SU-DHL-6 (cell line): ENCODE measurements around the gene XRCC4.

ENCODE experiments used
- H2AFZ ChIP-seq: fragments of 200-600 bp; sonication (generic); 2 replicates; pipeline ENCODE4 v1.6.1; 2014; ENCODE audit warnings: low read depth, mild to moderate bottlenecking, moderate library complexity, mixed read lengths, antibody characterized with exemption, low read length; ENCODE audit not compliant: severe bottlenecking
- H3F3A ChIP-seq: fragments of 200-600 bp; shearing (Covaris generic); 2 replicates; pipeline ENCODE4 v1.6.0; 2016; ENCODE audit warnings: antibody characterized with exemption, mild to moderate bottlenecking; ENCODE audit not compliant: insufficient read depth
- H3K27ac ChIP-seq: fragments of 200-600 bp; sonication (generic); 2 replicates; pipeline ENCODE4 v1.5.1; 2016; ENCODE audit warnings: low read depth, mild to moderate bottlenecking, low read length, moderate library complexity, mixed read lengths
- H3K27me3 ChIP-seq: fragments of 200-600 bp; sonication (generic), shearing (Covaris generic); 2 replicates; pipeline ENCODE4 v1.6.0; 2014; ENCODE audit warnings: mild to moderate bottlenecking, low read length
- H3K36me3 ChIP-seq: fragments of 200-600 bp; sonication (generic); 2 replicates; pipeline ENCODE4 v1.6.1; 2014; ENCODE audit warnings: mild to moderate bottlenecking, low read length, mixed read lengths
- H3K4me2 ChIP-seq: fragments of 300-600, 200-600 bp; shearing (Covaris generic), sonication (generic); 2 replicates; pipeline ENCODE4 v1.6.0; 2014; ENCODE audit warnings: low read length, low read depth, mild to moderate bottlenecking; ENCODE audit not compliant: poor library complexity, severe bottlenecking
- H3K4me3 ChIP-seq: fragments of 200-600 bp; sonication (generic); 2 replicates; pipeline ENCODE4 v1.5.1; 2014; ENCODE audit warnings: antibody characterized with exemption, low read length, mild to moderate bottlenecking, mixed read lengths; ENCODE audit not compliant: insufficient read depth, poor library complexity, severe bottlenecking
- H3K79me2 ChIP-seq: fragments of 200-600 bp; sonication (generic); 2 replicates; pipeline ENCODE4 v1.6.1; 2014; ENCODE audit warnings: mild to moderate bottlenecking, low read length, moderate library complexity; ENCODE audit not compliant: insufficient read depth
- H3K9ac ChIP-seq: fragments of 200-600 bp; sonication (generic); 2 replicates; pipeline ENCODE4 v1.7.0; 2014; ENCODE audit warnings: mild to moderate bottlenecking, low read length
- H3K9me2 ChIP-seq: fragments of 200-600 bp; sonication (generic); replicated peaks from 2 replicates; pipeline ENCODE4 v1.6.1; 2014; ENCODE audit warnings: low read length; ENCODE audit not compliant: insufficient read depth
- H3K9me3 ChIP-seq: fragments of 200-600 bp; sonication (generic); 2 replicates; pipeline ENCODE4 v1.6.1; 2014; ENCODE audit warnings: low read length, mixed read lengths; ENCODE audit not compliant: insufficient read depth
- H4K20me1 ChIP-seq: fragments of 200-600 bp; sonication (generic); 2 replicates; pipeline ENCODE4 v1.6.1; 2014; ENCODE audit warnings: low read depth, mild to moderate bottlenecking, antibody characterized with exemption, low read length, moderate library complexity, mixed read lengths
- EZH2phosphoT487 ChIP-seq: fragments of 200-600 bp; sonication (generic), shearing (Covaris generic); conservative IDR thresholded peaks from 2 replicates; pipeline ENCODE4 v1.6.1; 2018; ENCODE audit warnings: mild to moderate bottlenecking, antibody characterized with exemption, low read length, moderate library complexity, mixed read lengths
- TF ChIP-seq, protein P1 (sequence below): fragments of 200-600 bp; sonication (generic); IDR thresholded peaks from one replicate; pipeline ENCODE4 v1.5.1; 2017; ENCODE audit warnings: antibody characterized with exemption, mild to moderate bottlenecking, low read length, moderate library complexity; ENCODE audit not compliant: insufficient read depth, poor library complexity, severe bottlenecking

The XRCC4 gene

GRCh38 chr5:83076742-83077661 lies at the start of gene XRCC4, which contains the start of gene TMEM167A:
XRCC4 (plus strand) TSS chr5:83077547; CDS start chr5:83104920, 27,373 bp downstream.
TMEM167A (minus strand) TSS chr5:83077394; CDS start chr5:83077323, 71 bp downstream.
- H3K4me2 ChIP-seq = peak within 1 kb of the TSS; percentile 91
- H3K4me3 ChIP-seq = peak within 1 kb of the TSS; percentile 97
- peak within 1 kb of the TSS; percentile 85 for H2AFZ ChIP-seq
- peak within 1 kb of the TSS; percentile 75 for H3K27ac ChIP-seq
- H3F3A ChIP-seq = no peaks in the 10 kb centered on the region
- no peaks in the 10 kb centered on the region for H3K9me3 ChIP-seq
- no peaks in the 10 kb centered on the region for H3K9me2 ChIP-seq
- H3K9ac ChIP-seq = peak within 1 kb of the TSS; percentile 88
- no peaks in the 10 kb centered on the region; the same call in 1 of the 2 replicates for H3K36me3 ChIP-seq
- peaks cover 5% of the 10 kb centered on the region; the same call in 1 of the 2 replicates for H4K20me1 ChIP-seq
- H3K27me3 ChIP-seq = no peaks in the 10 kb centered on the region
- TF ChIP-seq, protein P1, sequence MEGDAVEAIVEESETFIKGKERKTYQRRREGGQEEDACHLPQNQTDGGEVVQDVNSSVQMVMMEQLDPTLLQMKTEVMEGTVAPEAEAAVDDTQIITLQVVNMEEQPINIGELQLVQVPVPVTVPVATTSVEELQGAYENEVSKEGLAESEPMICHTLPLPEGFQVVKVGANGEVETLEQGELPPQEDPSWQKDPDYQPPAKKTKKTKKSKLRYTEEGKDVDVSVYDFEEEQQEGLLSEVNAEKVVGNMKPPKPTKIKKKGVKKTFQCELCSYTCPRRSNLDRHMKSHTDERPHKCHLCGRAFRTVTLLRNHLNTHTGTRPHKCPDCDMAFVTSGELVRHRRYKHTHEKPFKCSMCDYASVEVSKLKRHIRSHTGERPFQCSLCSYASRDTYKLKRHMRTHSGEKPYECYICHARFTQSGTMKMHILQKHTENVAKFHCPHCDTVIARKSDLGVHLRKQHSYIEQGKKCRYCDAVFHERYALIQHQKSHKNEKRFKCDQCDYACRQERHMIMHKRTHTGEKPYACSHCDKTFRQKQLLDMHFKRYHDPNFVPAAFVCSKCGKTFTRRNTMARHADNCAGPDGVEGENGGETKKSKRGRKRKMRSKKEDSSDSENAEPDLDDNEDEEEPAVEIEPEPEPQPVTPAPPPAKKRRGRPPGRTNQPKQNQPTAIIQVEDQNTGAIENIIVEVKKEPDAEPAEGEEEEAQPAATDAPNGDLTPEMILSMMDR = no peak
- no peak for TF ChIP-seq EZH2phosphoT487
- peaks cover 76% of the 10 kb centered on the region for H3K79me2 ChIP-seq

DNA sequence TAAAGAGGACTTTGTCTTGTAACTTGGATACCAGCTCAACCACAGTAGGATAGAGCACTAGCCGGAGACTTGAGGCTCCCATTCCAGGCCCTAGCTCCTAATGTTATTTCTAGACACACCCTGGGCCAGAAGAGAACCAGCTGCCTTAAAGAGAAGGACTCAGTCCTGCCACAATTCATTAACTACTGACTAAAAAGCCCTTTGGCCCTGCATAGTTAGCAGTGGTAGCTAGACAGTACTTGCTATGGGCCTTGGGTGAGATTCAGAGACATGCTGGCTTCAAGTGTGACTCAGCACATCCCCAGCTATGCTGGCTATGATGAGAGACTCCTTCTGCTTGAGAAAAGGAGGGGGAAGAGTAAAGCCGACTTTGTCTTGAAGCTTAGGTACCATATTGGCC lies 47.4 kb upstream of the XRCC4 start:
- no peaks in the 10 kb centered on the region for H4K20me1 ChIP-seq
- no peak overlapping the region for H3K4me2 ChIP-seq
- no peaks in the 10 kb centered on the region for H3K79me2 ChIP-seq
- H2AFZ ChIP-seq = no peak overlapping the region
- no peak overlapping the region for H3K9ac ChIP-seq
- H3K27ac ChIP-seq = no peak overlapping the region
- no peaks in the 10 kb centered on the region for H3K9me2 ChIP-seq
- no peak for TF ChIP-seq EZH2phosphoT487
- TF ChIP-seq, protein P1 = no peak
- H3K27me3 ChIP-seq = no peaks in the 10 kb centered on the region
- no peak overlapping the region for H3K4me3 ChIP-seq
- no peaks in the 10 kb centered on the region for H3K36me3 ChIP-seq
- no peaks in the 10 kb centered on the region for H3F3A ChIP-seq
- H3K9me3 ChIP-seq = no peaks in the 10 kb centered on the region

DNA sequence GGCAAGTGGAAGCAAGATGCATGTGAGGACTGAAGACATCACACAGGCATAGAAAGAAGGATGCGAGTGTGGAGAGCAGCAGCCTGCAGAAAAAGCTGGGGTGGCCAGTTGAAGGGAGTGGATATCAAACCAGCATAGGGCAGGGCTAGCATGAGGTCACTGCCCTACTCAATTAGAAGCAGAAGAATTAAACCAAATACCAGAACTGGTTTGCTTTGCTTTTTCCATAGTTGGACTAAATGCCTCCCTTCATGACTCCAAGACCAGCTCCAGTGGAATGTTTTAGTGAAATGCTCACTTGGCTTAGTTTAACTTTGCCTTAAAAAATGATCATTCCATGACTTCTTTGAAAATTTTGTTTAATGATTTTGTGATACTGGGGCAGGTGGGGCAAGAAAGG lies 46.0 kb upstream of the XRCC4 start:
- H3K9ac ChIP-seq = no peak overlapping the region
- no peak overlapping the region for H3K27ac ChIP-seq
- no peak overlapping the region for H3K4me2 ChIP-seq
- no peaks in the 10 kb centered on the region for H3K36me3 ChIP-seq
- H4K20me1 ChIP-seq = no peaks in the 10 kb centered on the region
- H3K79me2 ChIP-seq = no peaks in the 10 kb centered on the region
- no peaks in the 10 kb centered on the region for H3K9me3 ChIP-seq
- H3K9me2 ChIP-seq = no peaks in the 10 kb centered on the region
- H3K4me3 ChIP-seq = no peak overlapping the region
- TF ChIP-seq EZH2phosphoT487 = no peak
- TF ChIP-seq, protein P1 = no peak
- no peak overlapping the region for H2AFZ ChIP-seq
- no peaks in the 10 kb centered on the region for H3F3A ChIP-seq
- no peaks in the 10 kb centered on the region for H3K27me3 ChIP-seq
